SK-N-SH treated with all-trans-retinoic acid at 6 μM for 48 hours (cell line): ENCODE results near the gene MUC20.

Experiments
- ARNTL ChIP-seq: fragments of 450-650 bp; formaldehyde crosslinking; IDR thresholded peaks from 2 replicates; pipeline ENCODE4 v1.5.0; 2020; ENCODE audit warnings: low read depth, mild to moderate bottlenecking, moderate library complexity, borderline replicate concordance
- BACH2 ChIP-seq: fragments of 250-450 bp; sonication (Bioruptor Pico); IDR thresholded peaks from 2 replicates; pipeline ENCODE4 v1.9.0; 2021; ENCODE audit warnings: mild to moderate bottlenecking, borderline replicate concordance
- TOX ChIP-seq: fragments of 250-450 bp; sonication (Bioruptor Pico); IDR thresholded peaks from 2 replicates; pipeline ENCODE4 v1.8.0; 2021; ENCODE audit warnings: mild to moderate bottlenecking, moderate library complexity, borderline replicate concordance

GRCh38 chr3:195761567-195762248 is 40.9 kb downstream of the MUC20 start:
- no peak for TF ChIP-seq TOX (CRISPR knock-in tag)
- no peak for TF ChIP-seq BACH2 (CRISPR knock-in tag)
- no peak for TF ChIP-seq ARNTL (CRISPR knock-in tag)
